ENCODE results near the gene MIER3. TPM values are rescaled to one million over a fixed set of nuclear protein-coding genes. Genes with fewer than 3 reads are reported as not detected.

The MIER3 gene
- total and polyA plus RNA-seq, 2 of the 13 experiments (the other 11 are each of a cell fraction or from before 2014, with no cell fraction given) = 14.6 to 38.8 TPM

GRCh38 chr5:56909294-56910209 lies 42.4 kb downstream of the MIER3 start, which contains the start of gene SETD9 (continued):
- peak; percentile 64; the same call in 1 of the 2 replicates for TF ChIP-seq ZNF225 (CRISPR knock-in tag; IDR thresholded peaks at IDR 0.05)
- TF ChIP-seq AGO1 (IDR thresholded peaks at IDR 0.05; ENCODE audit: low read depth, low read length, poor library complexity, severe bottlenecking) = peak; percentile 37
- TF ChIP-seq ZNF878 (CRISPR knock-in tag; IDR thresholded peaks at IDR 0.05) = 0 out of 2 replicates have a peak, but pooled peaks have one; percentile 18
- no peak for TF ChIP-seq TBL1XR1 (IDR thresholded peaks at IDR 0.05; ENCODE audit: borderline replicate concordance, low read length, partially characterized antibody)
- TF ChIP-seq MED13 (CRISPR knock-in tag; IDR thresholded peaks at IDR 0.05) = 0 out of 2 replicates have a peak, but pooled peaks have one; percentile 29
- TF ChIP-seq HNF1B (CRISPR knock-in tag; IDR thresholded peaks at IDR 0.05) = peak; percentile 66; the same call in 1 of the 2 replicates
- TF ChIP-seq ZNF644 (CRISPR knock-in tag; IDR thresholded peaks at IDR 0.05; ENCODE audit: low read depth) = no peak
- peak; percentile 73; the same call in 1 of the 2 replicates for TF ChIP-seq ZNF333 (CRISPR knock-in tag; IDR thresholded peaks at IDR 0.05; ENCODE audit: borderline replicate concordance)
- TF ChIP-seq, protein P1, sequence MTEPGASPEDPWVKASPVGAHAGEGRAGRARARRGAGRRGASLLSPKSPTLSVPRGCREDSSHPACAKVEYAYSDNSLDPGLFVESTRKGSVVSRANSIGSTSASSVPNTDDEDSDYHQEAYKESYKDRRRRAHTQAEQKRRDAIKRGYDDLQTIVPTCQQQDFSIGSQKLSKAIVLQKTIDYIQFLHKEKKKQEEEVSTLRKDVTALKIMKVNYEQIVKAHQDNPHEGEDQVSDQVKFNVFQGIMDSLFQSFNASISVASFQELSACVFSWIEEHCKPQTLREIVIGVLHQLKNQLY (CRISPR knock-in tag; IDR thresholded peaks at IDR 0.05) = no peak
- TF ChIP-seq MAF1 (CRISPR knock-in tag; IDR thresholded peaks at IDR 0.05; ENCODE audit: borderline replicate concordance) = peak; percentile 12; the same call in 1 of the 2 replicates
- TF ChIP-seq GPN1 (CRISPR knock-in tag; IDR thresholded peaks at IDR 0.05; ENCODE audit: borderline replicate concordance) = peak; percentile 17; the same call in 1 of the 2 replicates
- TF ChIP-seq SRSF9 (IDR thresholded peaks at IDR 0.05; ENCODE audit: borderline replicate concordance, insufficient read depth, low read depth, low read length, poor library complexity, severe bottlenecking) = no peak
- no peak; the same call in none of the 2 replicates for TF ChIP-seq PHF21A (CRISPR knock-in tag; IDR thresholded peaks at IDR 0.05)
- TF ChIP-seq GTF3A (CRISPR knock-in tag; conservative IDR thresholded peaks at IDR 0.05) = 0 out of 2 replicates have a peak, but pooled peaks have one; percentile 4
- TF ChIP-seq POGK (CRISPR knock-in tag; conservative IDR thresholded peaks at IDR 0.05) = peak; percentile 60
- no peak for TF ChIP-seq REXO4 (CRISPR knock-in tag; IDR thresholded peaks at IDR 0.05; ENCODE audit: borderline replicate concordance)
- TF ChIP-seq SATB2 (CRISPR knock-in tag; IDR thresholded peaks at IDR 0.05) = no peak
- TF ChIP-seq MED1 (CRISPR knock-in tag; IDR thresholded peaks at IDR 0.05) = peak; percentile 57
- peak; percentile 95 for TF ChIP-seq ZFY (CRISPR knock-in tag; IDR thresholded peaks at IDR 0.05)
